TTC549 (cell line): ENCODE measurements around the gene SYT9.
"Not testable (repeated sequence)": the region's sequence is repeated elsewhere in the genome, so short reads cannot be mapped to it uniquely, and the experiment has no call there.

Experiments used
- FAIRE-seq: peaks from 2 replicates; lab custom pipeline; 2012; peaks lifted over from hg19 to GRCh38; lab: Jason Lieb, UNC

The SYT9 gene

DNA sequence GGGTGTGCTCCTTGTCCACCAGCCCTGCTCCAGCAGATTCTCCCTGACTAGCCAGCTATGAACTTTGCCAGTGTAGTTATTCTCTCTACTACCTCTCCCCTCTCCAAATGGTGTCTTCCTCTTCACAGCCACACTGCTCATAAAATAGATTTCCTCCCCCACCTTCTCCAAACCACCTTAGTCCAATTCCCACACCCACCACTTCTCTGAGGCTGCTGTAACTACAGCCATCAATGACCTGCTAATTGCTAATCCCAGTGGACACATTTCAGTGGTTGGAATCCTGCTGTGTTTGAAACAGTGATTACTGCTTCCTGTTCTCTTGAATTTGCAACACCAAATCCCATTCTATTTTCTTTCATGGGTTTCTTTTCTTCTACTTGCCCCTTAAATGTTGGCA lies 23.4 kb downstream of the SYT9 start:
- FAIRE-seq: no peak

DNA sequence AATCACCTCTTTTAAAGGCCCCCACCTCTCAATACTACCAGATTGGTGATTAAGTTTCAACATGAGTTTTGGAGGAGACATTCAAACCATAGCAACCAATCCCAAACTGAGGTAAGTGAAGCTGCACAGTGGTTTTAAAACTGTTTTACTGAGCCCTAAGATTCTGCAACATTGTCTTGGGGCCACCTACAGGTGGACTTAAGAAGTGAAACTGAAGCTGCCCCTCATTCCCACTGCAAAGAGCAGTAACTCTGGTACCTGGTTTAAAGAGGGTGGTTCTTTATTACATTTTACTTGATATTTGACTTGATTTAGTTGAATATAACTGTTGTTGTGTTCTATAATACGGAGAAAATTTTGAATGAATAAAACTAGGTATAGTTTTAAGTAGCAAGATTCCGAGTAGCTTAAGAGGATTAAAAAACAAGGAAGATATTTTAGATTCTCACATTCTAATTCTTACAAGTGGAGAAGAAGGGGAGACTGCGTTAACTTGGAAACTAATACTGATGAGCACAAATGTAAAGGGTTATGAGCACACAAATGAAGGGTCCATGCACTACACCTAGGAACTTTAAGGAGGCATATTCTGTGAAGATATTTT lies 26.7 kb downstream of the SYT9 start:
- FAIRE-seq: no peak

DNA sequence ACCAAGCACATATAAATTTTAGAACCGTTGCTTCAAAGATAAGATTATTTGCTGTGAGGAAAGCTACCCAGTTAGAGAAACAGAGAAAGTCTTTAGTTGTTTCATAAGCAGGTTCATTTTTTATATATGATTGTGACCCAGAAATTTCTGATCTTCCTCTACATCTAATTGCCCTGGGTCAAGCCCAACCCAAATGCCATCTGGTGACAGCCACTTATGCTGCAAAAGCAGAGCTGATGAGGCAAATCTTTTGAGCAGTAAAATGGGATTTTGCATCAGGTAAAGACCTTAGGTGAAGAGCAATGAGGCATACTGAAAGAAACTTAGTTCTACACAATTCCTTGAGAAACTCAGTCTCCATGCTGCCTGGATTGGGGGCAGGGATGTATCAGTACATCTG lies 28.0 kb downstream of the SYT9 start:
- FAIRE-seq: no peak

DNA sequence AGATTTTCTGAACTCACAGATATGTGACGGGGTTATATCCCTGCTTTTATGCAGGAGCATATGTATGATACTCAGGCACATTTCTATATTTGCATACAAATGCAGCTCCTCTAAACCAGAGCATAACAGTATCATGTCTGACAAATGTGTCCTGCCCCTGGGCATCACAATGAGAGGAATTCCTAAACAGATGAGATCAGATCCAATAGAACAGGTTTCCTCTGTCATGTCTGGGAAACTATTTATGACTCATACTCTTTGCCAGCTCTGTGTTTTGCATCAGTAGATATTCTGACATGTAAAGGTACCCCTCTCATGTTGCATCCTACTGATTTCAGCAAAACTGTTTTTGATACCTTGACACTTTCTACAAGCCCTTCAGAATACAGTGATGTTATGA lies 29.4 kb downstream of the SYT9 start:
- FAIRE-seq: no peak

DNA sequence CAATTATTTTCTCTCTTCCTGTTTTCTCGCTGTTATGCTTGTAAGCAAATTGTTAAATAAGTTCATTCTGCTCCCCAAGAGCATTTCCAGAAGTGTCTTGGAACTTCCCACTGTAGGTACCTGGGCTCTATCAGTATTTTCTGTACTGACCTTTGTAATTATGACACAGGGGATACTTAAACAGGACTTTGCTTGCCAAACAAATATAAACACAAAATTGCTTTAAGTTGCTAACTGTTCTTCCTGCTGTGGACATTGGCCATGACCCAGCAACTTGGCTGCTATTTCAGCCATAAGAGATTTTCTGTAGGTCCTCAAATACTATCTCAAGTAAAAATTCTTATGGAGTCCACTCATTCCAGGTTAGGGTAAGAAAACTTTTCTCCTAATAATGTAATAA lies 30.1 kb downstream of the SYT9 start:
- FAIRE-seq: no peak

DNA sequence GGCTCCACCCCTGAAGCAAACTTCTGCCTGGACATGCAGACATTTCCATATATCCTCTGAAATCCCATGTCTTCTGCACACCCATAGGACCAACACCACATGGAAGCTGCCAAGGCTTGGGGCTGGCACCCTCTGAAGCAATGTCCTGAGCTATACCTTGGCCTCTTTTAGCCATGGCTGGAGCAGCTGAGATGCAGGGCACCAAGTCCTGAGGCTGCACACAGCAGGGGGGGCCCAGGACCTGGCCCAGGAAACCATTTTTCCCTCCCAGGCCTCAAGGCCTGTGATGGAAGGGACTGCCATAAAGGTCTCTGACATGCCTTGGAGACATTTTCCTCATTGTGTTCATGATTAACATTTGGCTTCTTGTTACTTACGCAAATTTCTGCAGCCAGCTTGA lies 34.5 kb downstream of the SYT9 start:
- no peak for FAIRE-seq

DNA sequence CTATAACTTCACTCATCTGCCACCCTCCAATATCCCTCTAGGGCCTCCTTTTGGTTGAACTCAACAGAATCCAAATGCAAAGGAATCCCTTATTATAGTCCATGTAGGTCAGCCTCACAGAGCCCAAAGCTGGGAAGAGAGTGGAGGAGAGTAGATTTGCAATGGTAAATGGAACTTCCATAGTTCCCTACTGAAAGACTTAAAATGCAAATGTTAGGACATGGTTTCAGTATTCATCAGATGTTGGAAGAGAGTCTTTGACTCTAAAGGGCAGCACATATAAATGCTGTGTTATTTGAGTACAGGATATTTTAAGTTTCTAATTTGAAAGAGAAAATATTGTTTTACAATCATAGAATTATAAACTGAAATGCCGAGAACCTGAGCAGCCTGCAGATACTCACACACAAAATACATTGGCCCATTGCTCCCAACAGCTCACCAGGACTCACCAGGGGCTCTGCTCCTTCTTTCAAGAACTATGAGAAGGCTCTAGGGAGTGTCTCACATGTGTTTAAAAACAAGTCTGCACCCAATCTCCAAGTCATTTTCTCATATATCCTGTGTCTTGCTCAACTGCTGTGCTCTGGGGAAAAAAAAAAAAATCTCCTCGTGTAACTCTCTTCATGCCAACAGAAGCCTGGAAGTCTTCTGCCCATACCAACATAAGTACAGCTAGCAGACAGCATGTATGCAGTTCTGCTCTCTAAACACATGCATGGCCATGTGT lies 39.6 kb downstream of the SYT9 start:
- no peak for FAIRE-seq

DNA sequence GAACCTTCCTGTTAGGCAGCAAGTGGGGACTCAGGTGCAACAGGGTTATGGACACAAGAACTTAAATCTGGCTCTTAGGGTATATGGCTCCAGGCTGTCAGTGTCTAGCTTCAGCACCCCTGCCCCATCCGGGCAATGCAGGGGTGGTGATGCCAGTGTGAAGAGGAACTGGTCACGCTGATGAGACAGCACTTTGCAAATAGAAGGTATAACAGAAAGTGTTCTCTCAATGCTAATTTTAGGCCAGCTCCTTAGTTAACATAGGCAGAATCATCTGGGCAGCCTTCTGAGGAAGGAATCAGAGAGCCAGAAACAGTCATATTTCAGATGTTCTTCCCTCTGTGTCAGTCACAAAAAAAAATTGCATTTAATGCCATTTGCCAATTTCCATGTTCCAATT lies 41.2 kb downstream of the SYT9 start:
- FAIRE-seq: no peak

DNA sequence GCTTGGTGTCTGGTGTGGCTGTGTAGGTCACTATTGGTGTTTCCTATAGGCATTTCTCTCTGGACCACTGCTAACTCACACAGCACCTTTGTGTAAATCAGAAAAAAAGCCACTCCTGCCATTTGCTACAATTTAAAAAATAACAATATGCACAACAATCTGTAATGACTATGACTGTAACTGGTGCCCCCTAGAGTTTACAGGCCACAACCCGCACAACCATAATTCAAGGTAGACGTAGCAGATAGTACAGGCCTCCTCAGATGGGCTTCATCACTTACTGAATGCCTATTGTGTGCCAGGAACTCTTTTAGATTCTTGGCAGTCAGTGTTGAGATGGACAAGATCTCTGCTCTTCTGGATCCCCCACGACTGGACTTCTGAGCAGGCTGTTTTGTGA lies 47.7 kb downstream of the SYT9 start:
- FAIRE-seq: no peak

DNA sequence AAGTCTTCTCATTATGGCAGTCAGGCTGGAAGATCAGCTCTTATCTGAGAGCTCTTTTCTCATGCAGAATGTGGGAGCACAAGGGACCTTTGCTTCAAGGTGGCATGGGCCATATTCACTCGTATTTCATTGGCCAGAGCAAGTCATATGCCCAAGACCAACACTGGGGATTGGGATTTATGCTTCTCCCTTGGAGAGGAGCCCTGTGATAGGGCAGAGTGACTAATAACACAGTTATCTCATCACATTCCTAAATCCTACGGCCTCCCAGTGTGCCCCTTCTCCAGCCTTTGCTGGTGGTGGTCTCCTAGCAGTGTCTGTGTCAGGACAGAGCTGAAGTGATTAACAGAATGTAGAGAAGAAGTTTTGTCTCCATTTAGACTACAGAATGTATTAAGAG lies 48.6 kb downstream of the SYT9 start:
- FAIRE-seq: no peak

DNA sequence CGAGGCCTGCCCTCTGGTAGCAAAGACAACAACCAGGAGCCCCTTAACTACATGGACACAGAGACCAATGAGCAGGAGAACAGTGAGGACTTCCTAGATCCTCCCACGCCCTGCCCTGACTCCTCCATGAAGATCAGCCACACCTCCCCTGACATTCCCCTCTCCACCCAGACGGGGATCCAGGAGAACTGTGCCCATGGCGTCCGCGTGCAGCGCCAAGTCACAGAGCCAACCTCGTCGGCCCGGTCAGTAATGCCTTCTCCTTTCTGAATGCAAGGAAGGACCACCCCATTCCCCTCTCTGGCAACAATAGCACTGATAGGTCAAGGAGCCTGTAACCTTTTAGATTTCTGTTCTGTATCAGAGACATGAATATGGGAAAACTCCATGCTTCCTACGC lies 51.4 kb downstream of the SYT9 start:
- no peak for FAIRE-seq

DNA sequence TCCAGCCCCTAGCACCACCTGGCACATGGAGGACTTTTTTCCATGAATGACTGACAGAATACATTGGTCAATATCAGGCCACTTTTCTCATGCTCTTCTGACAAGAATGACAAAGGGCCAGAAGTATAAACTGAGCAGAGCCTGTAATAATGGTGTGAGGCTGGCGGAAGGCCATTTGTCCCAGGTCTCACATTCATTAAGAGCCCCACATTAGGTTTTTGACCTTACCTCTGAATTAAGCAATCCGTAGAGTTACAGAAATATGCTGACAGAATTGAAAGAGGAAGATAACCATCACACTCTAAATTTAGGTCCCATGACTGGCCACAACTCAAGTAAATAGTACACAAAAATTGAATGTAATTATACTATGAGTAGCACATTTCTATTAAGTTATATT lies 55.2 kb downstream of the SYT9 start:
- FAIRE-seq: no peak

DNA sequence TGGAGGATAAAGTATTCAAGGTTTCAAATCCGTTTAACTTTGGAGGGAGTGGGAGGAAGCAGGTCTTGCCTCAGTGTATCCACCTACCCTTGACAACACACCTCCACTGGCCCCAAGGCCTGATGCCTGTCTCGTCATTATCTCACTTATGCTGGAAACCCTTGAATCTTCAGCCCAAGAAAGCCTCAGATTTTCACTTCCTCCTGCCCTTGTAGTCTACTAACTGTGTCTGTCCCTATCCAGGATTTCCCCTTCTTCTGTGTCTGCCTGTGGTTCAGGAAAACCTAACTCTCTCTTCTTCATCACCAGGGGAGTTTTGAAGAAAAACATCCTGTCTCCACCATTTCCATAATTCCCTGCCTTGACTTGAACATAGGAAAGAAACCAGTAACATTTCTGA lies 56.1 kb downstream of the SYT9 start:
- FAIRE-seq: no peak

DNA sequence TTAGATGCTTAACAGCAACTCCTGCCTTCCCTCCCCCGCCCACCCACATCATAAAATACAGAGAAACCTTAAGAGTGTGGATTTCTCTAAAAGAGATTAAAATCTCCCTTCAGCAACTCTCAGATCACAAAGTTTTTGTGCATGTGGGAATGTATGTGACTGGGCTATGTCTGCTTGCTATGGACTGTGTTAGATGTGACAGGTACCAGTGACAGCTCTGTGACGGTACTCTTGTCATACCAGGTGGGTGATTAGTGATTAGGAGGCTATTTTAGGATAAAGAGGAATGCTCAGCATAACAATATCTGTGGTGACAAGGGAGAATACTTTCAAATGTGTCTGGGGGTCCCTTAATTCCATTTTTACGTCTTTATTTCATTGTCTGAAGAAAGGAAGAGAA lies 60.2 kb downstream of the SYT9 start:
- no peak for FAIRE-seq

DNA sequence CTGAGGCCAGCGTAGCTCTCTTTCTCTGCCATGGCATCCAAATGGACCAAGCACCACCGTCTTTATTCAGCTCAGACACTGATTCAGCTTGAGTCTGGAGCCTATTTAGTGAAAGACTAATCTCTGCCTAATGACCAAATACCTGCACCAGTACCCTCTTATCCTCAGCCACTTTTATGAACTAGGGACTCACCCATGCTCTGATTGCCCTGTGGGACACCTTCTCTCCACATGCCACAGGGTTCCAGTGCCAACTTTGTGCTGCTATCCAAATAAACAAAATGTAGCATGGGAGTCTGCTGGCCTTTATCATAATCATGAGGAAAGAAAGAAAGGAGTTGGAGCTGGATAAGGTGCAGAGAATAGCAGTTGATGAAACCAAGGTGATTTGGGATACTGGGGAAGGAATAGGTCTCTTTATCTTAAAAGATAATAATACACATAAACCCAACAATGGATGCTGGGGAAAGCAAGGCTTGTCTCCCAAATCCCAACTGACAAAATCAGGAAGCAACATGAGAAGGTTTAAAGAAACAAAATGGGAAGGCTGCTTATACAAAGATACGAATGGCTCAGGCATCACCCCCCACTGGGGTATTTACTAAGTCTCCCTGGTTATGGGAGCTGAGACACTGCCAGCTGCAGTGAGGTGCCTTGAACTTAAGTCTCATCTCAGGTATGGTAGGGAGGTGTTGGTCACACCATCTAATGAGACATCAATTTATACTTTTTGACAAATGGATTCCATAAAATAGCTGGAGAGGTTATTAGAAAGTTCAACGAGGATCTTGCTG lies 63.3 kb downstream of the SYT9 start:
- FAIRE-seq: no peak

DNA sequence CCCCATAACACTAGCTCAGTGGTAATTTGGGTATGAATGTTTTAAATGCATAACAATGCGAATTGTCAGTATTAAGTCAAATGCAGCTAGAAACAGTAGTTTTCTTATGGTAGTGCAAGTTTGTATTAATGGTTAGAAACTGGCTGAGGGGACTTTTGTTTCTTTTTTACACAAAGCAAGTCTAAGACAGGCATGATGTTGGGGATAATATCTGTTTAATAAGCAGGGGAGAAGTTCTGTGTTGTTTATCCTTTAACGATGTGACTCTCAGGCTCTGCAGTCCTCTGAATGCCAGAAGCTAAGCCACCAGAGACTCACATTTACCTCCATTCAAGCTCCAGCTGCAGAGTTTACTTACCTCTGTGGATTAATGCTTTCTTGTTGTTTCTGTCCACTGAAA lies 67.8 kb downstream of the SYT9 start:
- FAIRE-seq: no peak

DNA sequence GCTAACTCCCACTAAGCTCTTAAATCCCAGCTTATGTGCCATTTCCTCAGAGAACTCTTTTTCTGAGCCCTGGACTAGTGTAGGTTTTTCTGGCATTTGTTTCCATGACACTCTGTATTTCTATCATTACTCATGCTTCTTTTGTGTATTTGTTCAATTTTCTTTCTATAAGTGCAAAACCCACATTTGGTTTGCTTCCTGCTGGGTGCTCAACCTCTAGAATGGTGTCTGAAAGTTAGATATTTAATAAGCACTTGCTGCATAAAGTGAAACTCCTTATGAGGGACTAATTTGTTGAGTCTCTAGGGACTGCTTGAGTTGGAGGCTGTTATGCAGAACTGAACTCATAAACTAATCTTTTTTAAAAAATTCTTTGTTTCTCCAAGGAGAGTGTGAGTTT lies 68.6 kb downstream of the SYT9 start:
- FAIRE-seq: no peak

DNA sequence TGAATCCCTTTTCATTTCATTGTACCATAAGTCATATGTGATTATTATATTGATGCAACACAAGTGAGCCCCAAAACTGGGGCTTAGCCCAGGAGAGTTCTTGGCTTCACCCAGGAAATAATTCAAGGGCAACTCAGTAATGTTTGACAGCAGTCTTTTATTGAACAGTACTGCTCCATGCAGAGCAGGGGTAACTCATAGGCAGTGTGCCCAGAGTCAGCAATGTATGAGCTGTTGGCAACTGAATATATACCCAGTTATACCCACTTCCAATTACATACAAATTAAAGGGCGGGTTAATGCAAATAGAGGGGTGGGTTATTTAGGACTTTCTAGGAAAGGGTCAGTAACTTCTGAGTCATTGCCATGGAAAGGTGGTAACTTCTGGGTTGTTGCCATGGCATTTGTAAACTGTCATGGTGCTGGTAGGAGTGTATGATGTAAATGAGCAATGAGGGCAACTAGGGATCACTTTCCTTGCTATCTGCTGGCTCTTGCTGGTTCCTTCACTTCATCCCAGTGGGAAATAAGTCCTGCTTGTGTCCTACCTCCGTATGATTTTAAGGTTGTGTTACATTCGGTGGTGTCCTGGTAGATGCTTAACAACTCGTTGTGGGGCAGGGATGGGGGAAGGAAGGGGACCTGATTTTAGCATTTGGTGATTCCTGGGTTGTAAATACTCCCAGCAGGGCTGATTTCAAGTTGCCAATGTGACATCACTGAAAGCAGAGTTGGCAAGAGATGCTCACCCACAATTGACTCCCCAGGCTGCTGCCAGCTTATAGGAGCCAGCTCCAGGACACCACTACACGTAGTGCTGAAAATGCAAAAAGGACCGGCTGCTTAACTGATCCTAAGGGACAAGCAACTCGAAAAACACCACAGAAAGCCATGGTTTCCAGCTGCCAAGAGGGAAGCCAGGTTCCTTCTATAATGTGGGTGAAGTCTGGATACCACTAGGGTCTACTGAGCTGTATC lies 70.1 kb downstream of the SYT9 start:
- FAIRE-seq: no peak

DNA sequence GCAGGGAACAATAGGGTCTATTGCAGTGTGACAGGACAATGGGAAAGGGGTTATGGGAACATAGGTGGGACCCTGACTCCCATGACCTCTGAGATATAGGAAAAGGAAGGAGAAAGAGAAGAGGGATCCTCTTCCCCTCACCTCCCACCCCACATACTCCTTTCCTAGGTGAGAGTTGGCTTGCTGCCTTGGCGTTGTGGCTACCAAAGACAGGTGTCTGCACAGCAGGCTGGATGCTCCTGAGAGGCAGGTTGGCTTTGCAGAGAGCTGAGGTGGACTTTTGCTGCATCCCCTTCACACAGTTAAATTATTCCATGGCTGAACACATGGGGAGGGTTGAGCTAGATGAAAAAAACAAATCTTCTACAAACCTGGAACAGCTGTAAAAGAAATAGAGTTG lies 80.7 kb downstream of the SYT9 start:
- FAIRE-seq: no peak

DNA sequence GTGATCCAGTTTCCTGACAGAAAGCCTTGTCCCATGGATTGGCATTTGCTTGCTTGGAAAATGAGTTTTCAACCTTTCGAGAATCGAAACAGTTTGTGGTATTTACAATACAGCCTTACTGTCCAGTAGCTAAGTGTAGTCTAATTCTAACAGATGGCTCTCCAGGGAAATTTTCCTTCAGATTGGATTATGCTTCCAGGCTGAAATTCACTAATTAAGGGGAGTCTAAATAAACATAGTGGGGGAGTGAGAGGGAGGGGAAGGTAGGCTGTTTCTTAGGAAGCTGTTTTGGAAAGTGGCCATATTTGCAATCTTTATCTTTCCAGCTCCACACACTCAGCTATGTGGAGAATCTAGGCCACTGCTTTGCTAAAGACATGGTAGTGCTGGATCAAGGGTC lies 81.3 kb downstream of the SYT9 start:
- no peak for FAIRE-seq

DNA sequence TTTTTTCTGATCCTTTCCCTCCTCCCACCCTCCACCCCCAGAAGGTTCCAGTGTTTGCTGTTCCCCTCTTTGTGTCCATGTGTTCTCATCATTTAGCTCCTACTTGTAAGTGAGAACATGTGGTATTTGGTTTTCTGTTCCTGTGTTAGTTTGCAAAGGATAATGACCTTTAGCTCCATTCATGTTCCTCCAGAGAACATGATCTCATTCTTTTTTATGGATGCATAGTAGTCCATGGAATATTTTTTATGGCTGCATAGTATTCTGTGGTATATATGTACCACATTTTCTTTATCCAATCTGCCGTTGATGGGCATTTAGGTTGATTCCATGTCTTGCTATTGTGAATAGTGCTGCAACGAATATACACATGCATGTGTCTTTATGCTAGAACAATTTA lies 83.7 kb downstream of the SYT9 start:
- not testable (repeated sequence) for FAIRE-seq

DNA sequence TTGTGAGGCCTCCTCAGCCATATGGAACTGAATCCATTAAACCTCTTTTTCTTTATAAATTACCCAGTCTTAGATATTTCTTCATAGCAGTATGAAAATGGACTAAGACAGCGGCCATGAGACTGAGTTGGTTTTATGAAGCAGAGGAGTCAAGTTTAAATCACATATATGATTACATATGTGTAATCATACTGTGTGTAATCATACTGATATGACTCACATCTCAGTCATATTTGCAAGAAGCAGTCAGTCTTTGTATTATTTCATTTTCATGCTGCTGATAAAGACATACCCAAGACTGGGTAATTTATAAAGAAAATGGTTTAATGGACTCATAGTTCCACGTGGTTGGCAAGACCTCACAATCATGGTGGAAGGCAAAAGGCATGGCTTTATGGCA lies 89.8 kb downstream of the SYT9 start:
- no peak for FAIRE-seq
